ENCODE measurements around the gene POLD1.

POLD1 gene

GRCh38 chr19:50392759-50393158 lies 8.6 kb downstream of the POLD1 start:
- H2AK5ac ChIP-seq (ENCODE audit: low read length), result no peak overlapping the region
- no peak overlapping the region for H4K8ac ChIP-seq (ENCODE audit: low read depth, low read length)
- no peak overlapping the region for H4K12ac ChIP-seq (ENCODE audit: low read depth, low read length)
- no peaks in the 10 kb centered on the region for H3K79me1 ChIP-seq (ENCODE audit: low read length)
- no peak overlapping the region for H3K23ac ChIP-seq (ENCODE audit: low read length)
- H3K9ac ChIP-seq (ENCODE audit: low read length), result no peak overlapping the region
- WGBS (ENCODE audit: extremely low coverage, insufficient coverage, insufficient read length), result no CpG with 5 or more reads among the region's 5 CpGs
- no peak overlapping the region for H3K4me2 ChIP-seq (ENCODE audit: low read length)
- H4K91ac ChIP-seq (ENCODE audit: low read depth, low read length), result no peak overlapping the region
- no peak for DNase-seq
- peaks cover 1% of the 10 kb centered on the region for H3K79me2 ChIP-seq (ENCODE audit: control insufficient read depth, insufficient read depth, low read length, poor library complexity)
- no peak overlapping the region for H3K18ac ChIP-seq (ENCODE audit: low read length)
- H2BK12ac ChIP-seq (ENCODE audit: low read length), result no peak overlapping the region
- no peak overlapping the region for H2AFZ ChIP-seq (ENCODE audit: insufficient read depth, low read length, poor library complexity)
- H3K27ac ChIP-seq (ENCODE audit: low read depth, low read length), result no peak overlapping the region
- H3K36me3 ChIP-seq (ENCODE audit: control insufficient read depth in 1 of 2, insufficient read depth in 2 of 2, low read length in 2 of 2), result peaks cover 9 to 16% of the 10 kb centered on the region in 2 experiments
- no peak overlapping the region for H3K4me3 ChIP-seq (ENCODE audit: low read depth, low read length)
- no peak overlapping the region for H2BK5ac ChIP-seq (ENCODE audit: low read depth, low read length, poor library complexity)
- no peaks in the 10 kb centered on the region for H3K9me3 ChIP-seq (ENCODE audit: insufficient read depth, low read depth, low read length)
- H3K27me3 ChIP-seq (ENCODE audit: insufficient read depth, low read length), result no peaks in the 10 kb centered on the region
- no peak overlapping the region for H3K4ac ChIP-seq (ENCODE audit: low read depth, low read length)
- H3K4me1 ChIP-seq (ENCODE audit: control insufficient read depth in 1 of 2, insufficient read depth in 2 of 2, low read length in 2 of 2), result no peaks in the 10 kb centered on the region
- no peak overlapping the region for H3K14ac ChIP-seq (ENCODE audit: low read length)
- H2BK120ac ChIP-seq (ENCODE audit: insufficient read depth, low read length, poor library complexity), result no peak overlapping the region

- Histone ChIP-seq H3K23ac (ENCODE audit: low read length) (no peak overlapping the region), H3K79me2 (ENCODE audit: control insufficient read depth, insufficient read depth, low read length, poor library complexity) (peaks cover 1% of the 10 kb centered on the region), H2BK5ac (ENCODE audit: low read depth, low read length, poor library complexity) (no peak overlapping the region), H3K14ac (ENCODE audit: low read length) (no peak overlapping the region), H3K9me3 (ENCODE audit: insufficient read depth, low read depth, low read length) (no peaks in the 10 kb centered on the region), H2AK5ac (ENCODE audit: low read length) (no peak overlapping the region), H3K4me3 (ENCODE audit: low read depth, low read length) (no peak overlapping the region), H4K8ac (ENCODE audit: low read depth, low read length) (no peak overlapping the region), H3K9ac (ENCODE audit: low read length) (no peak overlapping the region), H3K27ac (ENCODE audit: low read depth, low read length) (no peak overlapping the region), H2BK12ac (ENCODE audit: low read length) (no peak overlapping the region), H2BK120ac (ENCODE audit: insufficient read depth, low read length, poor library complexity) (no peak overlapping the region), H3K36me3 (ENCODE audit: control insufficient read depth in 1 of 2, insufficient read depth in 2 of 2, low read length in 2 of 2) (peaks cover 8 to 15% of the 10 kb centered on the region in 2 experiments), H3K79me1 (ENCODE audit: low read length) (no peaks in the 10 kb centered on the region), H2AFZ (ENCODE audit: insufficient read depth, low read length, poor library complexity) (no peak overlapping the region), H3K27me3 (ENCODE audit: insufficient read depth, low read length) (no peaks in the 10 kb centered on the region), H3K18ac (ENCODE audit: low read length) (no peak overlapping the region), H4K91ac (ENCODE audit: low read depth, low read length) (no peak overlapping the region), H4K12ac (ENCODE audit: low read depth, low read length) (no peak overlapping the region), H3K4me2 (ENCODE audit: low read length) (no peak overlapping the region), H3K4ac (ENCODE audit: low read depth, low read length) (no peak overlapping the region), H3K4me1 (ENCODE audit: control insufficient read depth in 1 of 2, insufficient read depth in 2 of 2, low read length in 2 of 2) (no peaks in the 10 kb centered on the region)
- WGBS (ENCODE audit: extremely low coverage, insufficient coverage, insufficient read length), result no CpG with 5 or more reads among the region's 4 CpGs
- DNase-seq, result no peak
Measured at GRCh38 chr19:50393589-50393988, 9.4 kb downstream of the POLD1 start.

- H3K4me3 ChIP-seq (ENCODE audit: low read depth, low read length), result no peak overlapping the region
- no peak overlapping the region for H2BK12ac ChIP-seq (ENCODE audit: low read length)
- peaks cover 1% of the 10 kb centered on the region for H3K79me2 ChIP-seq (ENCODE audit: control insufficient read depth, insufficient read depth, low read length, poor library complexity)
- H4K8ac ChIP-seq (ENCODE audit: low read depth, low read length), result no peak overlapping the region
- no peak overlapping the region for H2BK120ac ChIP-seq (ENCODE audit: insufficient read depth, low read length, poor library complexity)
- no peak overlapping the region for H3K4ac ChIP-seq (ENCODE audit: low read depth, low read length)
- no peak overlapping the region for H3K4me2 ChIP-seq (ENCODE audit: low read length)
- no peak overlapping the region for H2BK5ac ChIP-seq (ENCODE audit: low read depth, low read length, poor library complexity)
- no peak for DNase-seq
- H3K9me3 ChIP-seq (ENCODE audit: insufficient read depth, low read depth, low read length), result no peaks in the 10 kb centered on the region
- no peaks in the 10 kb centered on the region for H3K79me1 ChIP-seq (ENCODE audit: low read length)
- H3K27ac ChIP-seq (ENCODE audit: low read depth, low read length), result no peak overlapping the region
- peaks cover 13 to 17% of the 10 kb centered on the region in 2 experiments for H3K36me3 ChIP-seq (ENCODE audit: control insufficient read depth in 1 of 2, insufficient read depth in 2 of 2, low read length in 2 of 2)
- H3K27me3 ChIP-seq (ENCODE audit: insufficient read depth, low read length), result no peaks in the 10 kb centered on the region
- no peak overlapping the region for H2AFZ ChIP-seq (ENCODE audit: insufficient read depth, low read length, poor library complexity)
- H3K14ac ChIP-seq (ENCODE audit: low read length), result no peak overlapping the region
- no peak overlapping the region for H3K23ac ChIP-seq (ENCODE audit: low read length)
- no peak overlapping the region for H4K91ac ChIP-seq (ENCODE audit: low read depth, low read length)
- no peaks in the 10 kb centered on the region for H3K4me1 ChIP-seq (ENCODE audit: control insufficient read depth in 1 of 2, insufficient read depth in 2 of 2, low read length in 2 of 2)
- no CpG with 5 or more reads among the region's 9 CpGs for WGBS (ENCODE audit: extremely low coverage, insufficient coverage, insufficient read length)
- H2AK5ac ChIP-seq (ENCODE audit: low read length), result no peak overlapping the region
- H3K9ac ChIP-seq (ENCODE audit: low read length), result no peak overlapping the region
- H3K18ac ChIP-seq (ENCODE audit: low read length), result no peak overlapping the region
- no peak overlapping the region for H4K12ac ChIP-seq (ENCODE audit: low read depth, low read length)
Measured at GRCh38 chr19:50394017-50394416, 9.9 kb downstream of the POLD1 start.

- Histone ChIP-seq H2BK5ac (ENCODE audit: low read depth, low read length, poor library complexity) (no peak overlapping the region), H3K4me3 (ENCODE audit: low read depth, low read length) (no peak overlapping the region), H2BK120ac (ENCODE audit: insufficient read depth, low read length, poor library complexity) (no peak overlapping the region), H3K79me1 (ENCODE audit: low read length) (no peaks in the 10 kb centered on the region), H4K8ac (ENCODE audit: low read depth, low read length) (no peak overlapping the region), H3K23ac (ENCODE audit: low read length) (no peak overlapping the region), H3K4ac (ENCODE audit: low read depth, low read length) (no peak overlapping the region), H2AFZ (ENCODE audit: insufficient read depth, low read length, poor library complexity) (no peak overlapping the region), H3K79me2 (ENCODE audit: control insufficient read depth, insufficient read depth, low read length, poor library complexity) (peaks cover 1% of the 10 kb centered on the region), H2BK12ac (ENCODE audit: low read length) (no peak overlapping the region), H3K36me3 (ENCODE audit: control insufficient read depth in 1 of 2, insufficient read depth in 2 of 2, low read length in 2 of 2) (peaks cover 38 to 41% of the 10 kb centered on the region in 2 experiments), H3K14ac (ENCODE audit: low read length) (no peak overlapping the region), H3K9me3 (ENCODE audit: insufficient read depth, low read depth, low read length) (no peaks in the 10 kb centered on the region), H4K91ac (ENCODE audit: low read depth, low read length) (no peak overlapping the region), H4K12ac (ENCODE audit: low read depth, low read length) (no peak overlapping the region), H3K4me2 (ENCODE audit: low read length) (no peak overlapping the region), H3K9ac (ENCODE audit: low read length) (no peak overlapping the region), H3K27ac (ENCODE audit: low read depth, low read length) (no peak overlapping the region), H2AK5ac (ENCODE audit: low read length) (no peak overlapping the region), H3K27me3 (ENCODE audit: insufficient read depth, low read length) (no peaks in the 10 kb centered on the region), H3K18ac (ENCODE audit: low read length) (no peak overlapping the region), H3K4me1 (ENCODE audit: control insufficient read depth in 1 of 2, insufficient read depth in 2 of 2, low read length in 2 of 2) (no peaks in the 10 kb centered on the region)
- WGBS (ENCODE audit: extremely low coverage, insufficient coverage, insufficient read length), result no CpG with 5 or more reads among the region's 13 CpGs
- no peak for DNase-seq
Measured at GRCh38 chr19:50398675-50399367, 14.7 kb downstream of the POLD1 start.

All from trophoblast cell (in vitro differentiated cells and primary cell).